Uterus (tissue), 4 donors: ENCODE data around the gene ZNF639. TPM values are rescaled to one million over a fixed set of nuclear protein-coding genes. Genes with fewer than 3 reads are reported as not detected.

ENCODE experiments used
- DNase-seq, 2 donors: peaks; one replicate each; pipeline ENCODE4 v3.0.0-alpha.2; 2019 to 2020
- H3K27ac ChIP-seq, 2 donors: fragments of 200-600 bp; sonication (generic); 1 replicate in 1 of 2; 2 replicates in 1 of 2; pipeline ENCODE4 v1.5.1; 2016 to 2018
- H3K27me3 ChIP-seq, 2 donors: fragments of 200-600 bp; sonication (generic); one replicate each; pipeline ENCODE4 v1.5.1; 2018 to 2019; ENCODE audit warnings: control low read depth in 1 of 2
- H3K36me3 ChIP-seq, 2 donors: fragments of 200-600 bp; sonication (generic); one replicate each; pipeline ENCODE4 v1.5.1; 2019; ENCODE audit warnings: control low read depth in 1 of 2
- H3K4me1 ChIP-seq, 2 donors: fragments of 200-600 bp; sonication (generic); one replicate each; pipeline ENCODE4 v1.5.1; 2018 to 2019; ENCODE audit warnings: control low read depth in 1 of 2
- H3K4me3 ChIP-seq, 2 donors: fragments of 200-600 bp; sonication (generic); 1 replicate in 1 of 2; 2 replicates in 1 of 2; pipeline ENCODE4 v1.5.1; 2018 to 2019; ENCODE audit warnings: mild to moderate bottlenecking in 1 of 2
- H3K9me3 ChIP-seq, 2 donors: fragments of 200-600 bp; sonication (generic); one replicate each; pipeline ENCODE4 v1.5.1; 2019; ENCODE audit warnings: control low read depth in 1 of 2
- CTCF ChIP-seq, 4 experiments: fragments of 200-600 bp in 2 of 4; fragments of 450-650 bp in 2 of 4; sonication (generic) in 2 of 4; IDR thresholded peaks; one replicate each; pipeline ENCODE4 v1.5.1; 2016 to 2019; ENCODE audit warnings: antibody characterized with exemption in 4 of 4, mild to moderate bottlenecking in 2 of 4, moderate library complexity in 1 of 4
- POLR2A ChIP-seq, 2 donors: fragments of 450-650 bp; IDR thresholded peaks; one replicate each; pipeline ENCODE4 v1.6.1; 2016; ENCODE audit warnings: antibody characterized with exemption in 2 of 2, mild to moderate bottlenecking in 1 of 2, moderate library complexity in 1 of 2
- intact Hi-C: fragments of 100-400 bp; cut with DNase I; formaldehyde crosslinking; loops from one replicate; pipeline ENCODE4 v1.15.1; 2023; ENCODE audit warnings: low total_unique reads
- total RNA-seq, 4 donors: library from RNA; depleted of rRNA in 3 of 4; stranded (reverse); fragments of >200 nt in 3 of 4; gene quantifications; one replicate each; pipeline versions ENCODE4 v1.1.0 to v1.2.4, GENCODE V29; 2014 to 2023
- donor health status: DM: yes; HTN: yes; CAD: no.

ZNF639 gene
- total RNA-seq, 4 donors from 2014 or later, result 53.0 to 92.6 (median 65.6) TPM

GRCh38 chr3:179309225-179310078 is 13.4 kb upstream of the ZNF639 start:
- intact Hi-C loops, result loop anchor here (10.0 kb wide), 2 partner anchors 205 to 295 kb away; no protein-coding TSS in a partner anchor
- TF ChIP-seq CTCF (IDR thresholded peaks at IDR 0.05) (no peak), POLR2A (IDR thresholded peaks at IDR 0.05) (no peak)
- H3K4me1 ChIP-seq, result no peaks in the 10 kb centered on the region

GRCh38 chr3:179318876-179319275 is 4.0 kb upstream of the ZNF639 start:
- intact Hi-C loops, result loop anchor here (5.0 to 10.0 kb wide), 3 partner anchors 172 to 304 kb away; partner anchors contain the start of gene PIK3CA
- Histone ChIP-seq H3K27me3 (no peaks in the 10 kb centered on the region), H3K4me1 (no peaks in the 10 kb centered on the region), H3K9me3 (no peaks in the 10 kb centered on the region), H3K4me3 (no peak overlapping the region), H3K27ac (no peak overlapping the region), H3K36me3 (no peaks in the 10 kb centered on the region)
- no peak for DNase-seq
- no peak for TF ChIP-seq POLR2A (IDR thresholded peaks at IDR 0.05)
- TF ChIP-seq CTCF (IDR thresholded peaks at IDR 0.05), result no peak

More at GRCh38 chr3:179309225-179310078, 13.4 kb upstream of the ZNF639 start:
- Histone ChIP-seq H3K36me3 (no peaks in the 10 kb centered on the region), H3K9me3 (no peaks in the 10 kb centered on the region), H3K4me3 (no peak overlapping the region), H3K27me3 (no peaks in the 10 kb centered on the region), H3K27ac (no peak overlapping the region)
- no peak for DNase-seq

GRCh38 chr3:179321668-179322285 is 1.1 kb upstream of the ZNF639 start:
- no peaks in the 10 kb centered on the region for H3K27me3 ChIP-seq
- peak overlapping the region; percentile 92 to 97 for H3K27ac ChIP-seq
- peak; percentile 37 to 49 for DNase-seq
- no peaks in the 10 kb centered on the region for H3K4me1 ChIP-seq
- H3K9me3 ChIP-seq, result no peaks in the 10 kb centered on the region
- intact Hi-C loops, result no loop called here
- TF ChIP-seq CTCF (IDR thresholded peaks at IDR 0.05), result peak; percentile 34 to 57 (median 50)
- no peak for TF ChIP-seq POLR2A (IDR thresholded peaks at IDR 0.05)
- H3K4me3 ChIP-seq, result peak overlapping the region; percentile 71 to 94
- no peaks in the 10 kb centered on the region for H3K36me3 ChIP-seq

- no peaks in the 10 kb centered on the region for H3K4me1 ChIP-seq
- no peaks in the 10 kb centered on the region for H3K9me3 ChIP-seq
- H3K4me3 ChIP-seq, result peak overlapping the region; percentile 71 to 94
- DNase-seq, result peak; percentile 75 to 78
- TF ChIP-seq CTCF (IDR thresholded peaks at IDR 0.05) (peak in 1 of 4 experiments; percentile 10), POLR2A (IDR thresholded peaks at IDR 0.05) (no peak)
- peak overlapping the region; percentile 92 to 97 for H3K27ac ChIP-seq
- H3K27me3 ChIP-seq, result no peaks in the 10 kb centered on the region
- intact Hi-C loops, result no loop called here
- no peaks in the 10 kb centered on the region for H3K36me3 ChIP-seq
Measured at GRCh38 chr3:179323197-179324110, 623 bp downstream of the ZNF639 start.
